K562 (cell line): Measurements from ENCODE around the gene BZW1. TPM values are rescaled to one million over a fixed set of nuclear protein-coding genes. Genes with fewer than 3 reads are reported as not detected.

Experiments
- ATAC-seq: fragments of 200-7000 bp; cut with Tn5 transposase; 3 replicates; pipeline ENCODE4 v1.9.1; 2020; ENCODE audit warnings: moderate library complexity
- Bru-seq: library from RNA; stranded (reverse); fragments of 400-500 nt; gene quantifications from one replicate; lab custom pipeline; 2021; lab: Mats Ljungman, UMichigan
- BruChase-seq, 2 experiments: library from RNA; stranded (reverse); fragments of 400-500 nt; gene quantifications; one replicate each; lab custom pipeline; 2021; lab: Mats Ljungman, UMichigan
- BruUV-seq: library from RNA; stranded (reverse); fragments of 400-500 nt; replicated peaks from 2 replicates; lab custom pipeline; 2021; lab: Mats Ljungman, UMichigan
- CTCF ChIA-PET: fragments of 300-600 bp; formaldehyde crosslinking; extraction: SDS; loops from one replicate; lab custom pipeline; 2021; ENCODE audit warnings: low intra/inter-chr PET ratio; lab: Yijun Ruan, JAX
- POLR2A ChIA-PET: fragments of 300-600, 350-650 bp; sonication (Branson Sonifier 250); formaldehyde crosslinking; extraction: SDS; loops from one replicate; lab custom pipeline; 2021; ENCODE audit warnings: antibody characterized with exemption, inconsistent platforms; lab: Yijun Ruan, JAX
- DNase-seq, 4 experiments: peaks; one replicate each; pipeline versions ENCODE4 v3.0.0 to v3.0.0-alpha.2; 2011 to 2018; ENCODE audit warnings: low spot score in 3 of 4, mixed read lengths in 3 of 4; ENCODE audit errors: extremely low read depth in 1 of 4
- FAIRE-seq: peaks from 2 replicates; lab custom pipeline; 2011; peaks lifted over from hg19 to GRCh38; lab: Jason Lieb, UNC
- H2AFZ ChIP-seq: 2 replicates; pipeline ENCODE4 v1.6.0; 2011; ENCODE audit warnings: low read depth, low read length, control low read depth, inconsistent platforms
- H3K27ac ChIP-seq: fragments of 200-600 bp; 3 replicates; pipeline ENCODE4 v1.8.0; 2011; ENCODE audit warnings: low read depth, mild to moderate bottlenecking, control low read depth, inconsistent platforms, low read length, moderate library complexity, mixed read lengths; ENCODE audit errors: extremely low read depth
- H3K27me3 ChIP-seq, 2 experiments: fragments of 300-600 bp in 1 of 2; 2 replicates in 1 of 2; 3 replicates in 1 of 2; pipeline versions ENCODE4 v1.6.0 to v1.8.0; 2011; ENCODE audit warnings: inconsistent platforms in 2 of 2, low read length in 2 of 2, mild to moderate bottlenecking in 1 of 2, mixed read lengths in 1 of 2, moderate library complexity in 1 of 2; ENCODE audit not compliant: control insufficient read depth in 2 of 2, insufficient read depth in 2 of 2
- H3K36me3 ChIP-seq: fragments of 300-600 bp; 3 replicates; pipeline ENCODE4 v1.8.0; 2011; ENCODE audit warnings: mild to moderate bottlenecking, low read length, inconsistent platforms; ENCODE audit not compliant: control insufficient read depth, insufficient read depth
- H3K4me1 ChIP-seq, 2 experiments: fragments of 200-600 bp in 1 of 2; replicated peaks in 1 of 2; 2 replicates in 1 of 2; 3 replicates in 1 of 2; pipeline versions ENCODE4 v1.5.1 to v1.8.0; 2011; ENCODE audit warnings: inconsistent platforms in 2 of 2, low read length in 2 of 2, mild to moderate bottlenecking in 1 of 2, mixed read lengths in 1 of 2, moderate library complexity in 1 of 2; ENCODE audit not compliant: control insufficient read depth in 2 of 2, insufficient read depth in 2 of 2
- H3K4me2 ChIP-seq: 2 replicates; pipeline ENCODE4 v1.6.1; 2011; ENCODE audit warnings: low read length, control low read depth, inconsistent platforms, mixed read lengths; ENCODE audit not compliant: insufficient read depth
- H3K4me3 ChIP-seq: fragments of 200-600 bp; sonication (generic), shearing (Covaris generic); 2 replicates; pipeline ENCODE4 v1.5.1; 2016; ENCODE audit warnings: control low read depth, inconsistent platforms
- H3K79me2 ChIP-seq: fragments of 200-600 bp; 3 replicates; pipeline ENCODE4 v1.8.0; 2011; ENCODE audit warnings: low read length, inconsistent platforms; ENCODE audit not compliant: control insufficient read depth, insufficient read depth
- H3K9ac ChIP-seq, 2 experiments: 2 replicates each; pipeline versions ENCODE4 v1.6.0 to v1.6.1; 2011; ENCODE audit warnings: low read depth in 2 of 2, low read length in 2 of 2, control low read depth in 1 of 2, inconsistent platforms in 1 of 2, mild to moderate bottlenecking in 1 of 2, mixed read lengths in 1 of 2; ENCODE audit not compliant: insufficient read depth in 1 of 2
- H3K9me1 ChIP-seq: one replicate; pipeline ENCODE4 v1.6.0; 2011; ENCODE audit warnings: inconsistent platforms, mild to moderate bottlenecking, low read length, moderate library complexity; ENCODE audit not compliant: control insufficient read depth, insufficient read depth
- H3K9me3 ChIP-seq: replicated peaks from 2 replicates; pipeline ENCODE4 v1.5.1; 2011; ENCODE audit warnings: low read depth, low read length, inconsistent platforms; ENCODE audit not compliant: control insufficient read depth, insufficient read depth
- H4K20me1 ChIP-seq: replicated peaks from 2 replicates; pipeline ENCODE4 v1.6.1; 2011; ENCODE audit warnings: low read length, inconsistent platforms, mixed read lengths; ENCODE audit not compliant: control insufficient read depth, insufficient read depth
- ASH1L ChIP-seq: fragments of 450-650 bp; IDR thresholded peaks from 2 replicates; pipeline ENCODE4 v1.6.1; 2018; ENCODE audit warnings: borderline replicate concordance, mild to moderate bottlenecking, low read depth; ENCODE audit not compliant: partially characterized antibody
- CBX1 ChIP-seq: sonication (generic); IDR thresholded peaks from 2 replicates; pipeline ENCODE4 v1.6.1; 2016; ENCODE audit warnings: antibody characterized with exemption, low read depth, mild to moderate bottlenecking
- DACH1 ChIP-seq: fragments of 450-650 bp; IDR thresholded peaks from 2 replicates; pipeline ENCODE4 v1.6.1; 2018; ENCODE audit not compliant: partially characterized antibody
- EP400 ChIP-seq: fragments of 450-650 bp; IDR thresholded peaks from 2 replicates; pipeline ENCODE4 v1.6.1; 2017; ENCODE audit warnings: antibody characterized with exemption, mild to moderate bottlenecking, moderate library complexity
- FOXM1 ChIP-seq, 2 experiments: fragments of 450-650 bp in 1 of 2; sonication (generic) in 1 of 2; formaldehyde crosslinking in 1 of 2; IDR thresholded peaks; 2 replicates each; pipeline versions ENCODE4 v1.6.1 to v1.9.0; 2017 to 2022; ENCODE audit warnings: low read depth in 2 of 2, mild to moderate bottlenecking in 2 of 2, missing genetic modification reagents in 1 of 2, moderate library complexity in 1 of 2
- KDM5B ChIP-seq: fragments of 200-600 bp; sonication (generic); IDR thresholded peaks from 2 replicates; pipeline ENCODE4 v1.6.1; 2012; ENCODE audit warnings: low read depth, mild to moderate bottlenecking, moderate library complexity, low read length, control low read depth, inconsistent platforms; ENCODE audit not compliant: insufficient replicate concordance
- POLR2G ChIP-seq: fragments of 200-400 bp; formaldehyde crosslinking; IDR thresholded peaks from 2 replicates; pipeline ENCODE4 v1.6.1; 2017; ENCODE audit warnings: low read depth, mild to moderate bottlenecking, antibody characterized with exemption, low read length, moderate library complexity
- TAF9B ChIP-seq: fragments of 450-650 bp; IDR thresholded peaks from 2 replicates; pipeline ENCODE4 v1.6.1; 2018; ENCODE audit warnings: mild to moderate bottlenecking; ENCODE audit not compliant: partially characterized antibody
- ZBTB26 ChIP-seq: fragments of 450-650 bp; formaldehyde crosslinking; IDR thresholded peaks from 2 replicates; pipeline ENCODE4 v1.4.0; 2022; ENCODE audit warnings: missing genetic modification characterization
- ZFX ChIP-seq: sonication (generic); formaldehyde crosslinking; IDR thresholded peaks from 2 replicates; pipeline ENCODE4 v1.8.0; 2022; ENCODE audit warnings: mild to moderate bottlenecking, missing genetic modification reagents, moderate library complexity
- WGBS: fragments of 100-300 bp; shearing (Covaris generic); methylation state at CpG from one replicate; pipeline ENCODE4 v1.1.6; 2016; ENCODE audit warnings: low coverage, mixed read lengths; ENCODE audit not compliant: insufficient coverage; ENCODE audit errors: missing lambda C conversion rate; 5-methylcytosine and 5-hydroxymethylcytosine counted together
- in situ Hi-C: fragments of 300-500 bp; cut with MboI; formaldehyde crosslinking; loops from 4 replicates; pipeline ENCODE4 v1.15.0; 2018; ENCODE audit warnings: inconsistent platforms, mixed read lengths
- intact Hi-C: fragments of 100-400 bp; cut with micrococcal nuclease; formaldehyde crosslinking; loops from 2 replicates; pipeline ENCODE4 v1.14.2; 2022
- long read RNA-seq, 3 experiments: library from polyadenylated mRNA in 2 of 3; library from RNA in 1 of 3; unstranded in 2 of 3; stranded (forward) in 1 of 3; transcript quantifications; one replicate each; pipeline ENCODE4 v2.0.0, GENCODE V29; 2019 to 2022
- polyA minus RNA-seq, 3 experiments: library from RNA; depleted of rRNA, polyadenylated mRNA; stranded (reverse); fragments of >200 nt; gene quantifications; 2 replicates each; pipeline ENCODE4 v1.2.3, GENCODE V29; 2011
- polyA plus RNA-seq, 8 experiments: library from polyadenylated mRNA; depleted of rRNA in 4 of 8; stranded (reverse) in 5 of 8; unstranded in 3 of 8; fragments of >200 nt; fragmentation: Nextera tagmentation in 2 of 8; fragmentation: Illumina TruSeq in 1 of 8; extraction: Ambion mirVana in 2 of 8; extraction: Trizol in 1 of 8; gene quantifications; 2 replicates each; pipeline versions ENCODE4 v1.2.1 to v1.2.3, GENCODE V29; 2011 to 2014; ENCODE audit warnings: inconsistent platforms in 1 of 8, missing spikeins in 1 of 8
- total RNA-seq, 7 experiments: library from RNA; depleted of rRNA in 6 of 7; stranded (reverse); fragments of >200 nt in 6 of 7; fragmentation: Illumina TruSeq in 2 of 7; extraction: Trizol in 2 of 7; gene quantifications; 2 replicates each; pipeline versions ENCODE4 v1.2.1 to v1.2.3, GENCODE V29; 2011 to 2021; ENCODE audit warnings: low replicate concordance in 1 of 7
- TF ChIP-seq, protein P1 (sequence below): fragments of 450-650 bp; formaldehyde crosslinking; IDR thresholded peaks from 2 replicates; pipeline ENCODE4 v1.4.0; 2020; ENCODE audit warnings: mild to moderate bottlenecking, mixed read lengths

BZW1 gene
- total RNA-seq (2011; cell fraction: chromatin; rRNA removed; ENCODE audit: low replicate concordance) = 57.7 and 112 TPM in 2 replicates
- 25.2 and 30.8 TPM in 2 replicates for total RNA-seq (2011; cell fraction: nucleolus; rRNA removed)
- 49.5 and 52.8 TPM in 2 replicates for total RNA-seq (2011; cell fraction: nucleoplasm; rRNA removed)
- total RNA-seq (2014; rRNA removed) (151 and 176 TPM in 2 replicates), total RNA-seq (2014; rRNA removed; fragmentation: Illumina TruSeq; extraction: Trizol) (211 and 248 TPM in 2 replicates), total RNA-seq (2015; rRNA removed; fragmentation: Illumina TruSeq; extraction: Trizol) (206 and 233 TPM in 2 replicates), total RNA-seq (2021) (187 and 198 TPM in 2 replicates), polyA plus RNA-seq (2011; rRNA removed) (144 and 198 TPM in 2 replicates), polyA plus RNA-seq (2014; fragmentation: Illumina TruSeq; extraction: Trizol) (134 and 161 TPM in 2 replicates), polyA plus RNA-seq (2014; fragmentation: Nextera tagmentation; extraction: Ambion mirVana) (100 to 1,000 TPM; 235 to 244 TPM), polyA plus RNA-seq (2014; rRNA removed) (110 and 111 TPM in 2 replicates), polyA minus RNA-seq (2011; rRNA and poly(A)+ RNA removed) (249 and 314 TPM in 2 replicates), Bru-seq, nascent RNA (percentile 95 among the genes with signal in this experiment), BruChase-seq, experiment 1, labeled RNA remaining after a 2-hour chase (percentile 92 among the genes with signal in this experiment), BruChase-seq, experiment 2, labeled RNA remaining after a 6-hour chase (percentile 94 among the genes with signal in this experiment)
- polyA plus RNA-seq (2011; cell fraction: cytosol; rRNA removed) = 102 and 107 TPM in 2 replicates
- 40.4 and 50.4 TPM in 2 replicates for polyA plus RNA-seq (2011; cell fraction: nucleus; rRNA removed)
- polyA plus RNA-seq (2012) = 94.6 and 173 TPM in 2 replicates
- polyA minus RNA-seq (2011; cell fraction: cytosol; rRNA and poly(A)+ RNA removed) = 144 and 167 TPM in 2 replicates
- polyA minus RNA-seq (2011; cell fraction: nucleus; rRNA and poly(A)+ RNA removed) = 53.3 and 84.3 TPM in 2 replicates
- long read RNA-seq, experiment 1, full-length matches to known transcripts = 428 of 560 reads
- long read RNA-seq, experiment 1, partial matches to known transcripts = 32 of 560 reads
- long read RNA-seq, experiment 1, other reads (novel, unspliced or antisense) = 100 of 560 reads
- long read RNA-seq, experiment 2, full-length matches to known transcripts = 36 of 138 reads
- long read RNA-seq, experiment 2, partial matches to known transcripts = 19 of 138 reads
- long read RNA-seq, experiment 2, other reads (novel, unspliced or antisense) = 83 of 138 reads
- long read RNA-seq, experiment 3, full-length matches to known transcripts = 139 of 174 reads
- long read RNA-seq, experiment 3, partial matches to known transcripts = 16 of 174 reads
- long read RNA-seq, experiment 3, other reads (novel, unspliced or antisense) = 19 of 174 reads

DNA sequence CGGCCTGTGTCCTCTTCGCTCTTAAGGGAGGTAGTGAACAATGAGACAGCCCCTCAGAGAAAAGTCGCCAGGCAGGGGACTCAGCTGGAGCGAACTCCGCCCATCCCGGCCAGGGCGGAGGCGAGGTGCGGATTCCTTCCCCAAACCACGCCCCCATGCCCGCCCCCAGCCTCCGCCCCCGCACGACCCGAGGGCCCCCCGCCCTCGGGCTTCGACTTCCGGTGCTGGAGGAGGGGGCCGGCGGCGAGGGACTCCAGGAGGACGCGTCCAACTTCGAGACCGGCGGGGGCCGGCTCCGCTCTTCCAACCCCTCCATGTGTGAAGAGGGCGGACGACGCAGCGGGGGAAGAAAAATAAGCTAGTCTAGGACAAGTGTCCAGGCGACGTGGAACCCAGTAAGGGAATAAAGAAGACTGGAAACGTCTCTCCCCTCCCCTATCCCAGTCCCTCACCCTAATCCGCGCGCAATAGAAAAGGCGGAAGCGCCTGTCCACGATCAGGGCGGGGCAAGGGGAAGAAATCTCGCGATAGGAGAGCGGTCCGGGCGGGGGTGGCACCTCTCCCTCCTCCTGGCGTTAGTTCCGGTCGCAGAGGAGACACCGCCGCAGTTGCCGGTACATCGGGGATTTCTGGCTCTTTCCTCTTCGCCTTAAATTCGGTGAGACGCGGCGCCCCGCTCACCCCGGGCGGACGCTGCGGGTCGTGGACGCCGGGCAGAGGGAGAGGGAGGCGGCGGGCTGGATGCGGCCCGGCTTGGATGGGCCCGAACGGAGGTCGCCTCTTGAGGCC, at the start of gene BZW1:
BZW1 (plus strand) TSS at position 578 of the 789 bp plus-strand sequence. CDS start 1,308 bp downstream, outside the sequence.
- no TSS peak for BruUV-seq
- H3K4me1 ChIP-seq = peaks cover 0 to 7% of the 10 kb centered on the region in 2 experiments; a peak in 3 of 5 replicates
- H3K4me2 ChIP-seq = peak within 1 kb of the TSS; percentile 96
- POLR2A ChIA-PET = interaction anchor here (0.6 to 1.0 kb wide), 4 partner anchors 12 to 435 kb away, joined by 3 to 6 read pairs (median 3); no protein-coding TSS in a partner anchor
- intact Hi-C loops (loop anchor here (1.0 to 5.0 kb wide), 5 partner anchors 44 to 98 kb away; partner anchors contain the start of genes CLK1, NIF3L1 and PPIL3), in situ Hi-C loops (no loop called here)
- H3K4me3 ChIP-seq = peak within 1 kb of the TSS; percentile 96
- no peaks in the 10 kb centered on the region for H3K9me3 ChIP-seq
- no peaks in the 10 kb centered on the region for H3K27me3 ChIP-seq
- FAIRE-seq (peak; percentile 93), ATAC-seq (peak; percentile 88), DNase-seq (peak; percentile 94 to 96 (median 94))
- peaks cover 3% of the 10 kb centered on the region for H3K9me1 ChIP-seq
- peaks cover 39% of the 10 kb centered on the region for H3K36me3 ChIP-seq
- peak within 1 kb of the TSS; percentile 97 for H2AFZ ChIP-seq
- H3K27ac ChIP-seq = peak within 1 kb of the TSS; percentile 100
- H3K9ac ChIP-seq = peak within 1 kb of the TSS; percentile 95 to 97
- peaks cover 46% of the 10 kb centered on the region for H3K79me2 ChIP-seq
- CTCF ChIA-PET = interaction anchor here (1.1 kb wide), 1 partner anchor 98 kb away, joined by 10 read pairs; no protein-coding TSS in a partner anchor
- WGBS = 0% methylated on average over 29 of the region's 75 CpGs
- H4K20me1 ChIP-seq = peaks cover 14% of the 10 kb centered on the region
- TF ChIP-seq ZFX (CRISPR knock-in tag) (peak; percentile 92), DACH1 (peak; percentile 61), ASH1L (peak; percentile 85), TAF9B (peak; percentile 49), CBX1 (peak; percentile 20; the same call in 1 of the 2 replicates), ZBTB26 (CRISPR knock-in tag) (no peak), POLR2G (peak; percentile 97), EP400 (peak; percentile 77), FOXM1 (IDR thresholded peaks at IDR 0.05; ENCODE audit: low read depth) (peak; percentile 65; the same call in 1 of the 2 replicates), FOXM1 (CRISPR knock-in tag; IDR thresholded peaks at IDR 0.05; ENCODE audit: low read depth) (0 out of 2 replicates have a peak, but pooled peaks have one; percentile 47), KDM5B (peak; percentile 44)
- TF ChIP-seq, protein P1, sequence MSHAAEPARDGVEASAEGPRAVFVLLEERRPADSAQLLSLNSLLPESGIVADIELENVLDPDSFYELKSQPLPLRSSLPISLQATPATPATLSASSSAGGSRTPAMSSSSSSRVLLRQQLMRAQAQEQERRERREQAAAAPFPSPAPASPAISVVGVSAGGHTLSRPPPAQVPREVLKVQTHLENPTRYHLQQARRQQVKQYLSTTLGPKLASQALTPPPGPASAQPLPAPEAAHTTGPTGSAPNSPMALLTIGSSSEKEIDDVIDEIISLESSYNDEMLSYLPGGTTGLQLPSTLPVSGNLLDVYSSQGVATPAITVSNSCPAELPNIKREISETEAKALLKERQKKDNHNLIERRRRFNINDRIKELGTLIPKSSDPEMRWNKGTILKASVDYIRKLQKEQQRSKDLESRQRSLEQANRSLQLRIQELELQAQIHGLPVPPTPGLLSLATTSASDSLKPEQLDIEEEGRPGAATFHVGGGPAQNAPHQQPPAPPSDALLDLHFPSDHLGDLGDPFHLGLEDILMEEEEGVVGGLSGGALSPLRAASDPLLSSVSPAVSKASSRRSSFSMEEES (CRISPR knock-in tag) = no peak
